HG03521 (cell line): ENCODE results near the gene CORT.
"Not testable (repeated sequence)": the region's sequence is repeated elsewhere in the genome, so short reads cannot be mapped to it uniquely, and the experiment has no call there.

Experiments
- ATAC-seq: cut with Tn5 transposase; IDR thresholded peaks from one replicate; pipeline ENCODE4 v1.9.1; 2021; ENCODE audit warnings: mild to moderate bottlenecking, moderate library complexity; ENCODE audit not compliant: unreplicated experiment

CORT gene

GRCh38 chr1:10449751-10450150 lies at the start of gene CORT:
Gene CORT, plus strand, starts transcription at chr1:10450031. Its CDS starts 193 bp downstream, at chr1:10450224.
- no peak for ATAC-seq

- ATAC-seq: no peak
Measured at GRCh38 chr1:10401281-10401680, 48.5 kb upstream of the CORT start.

DNA sequence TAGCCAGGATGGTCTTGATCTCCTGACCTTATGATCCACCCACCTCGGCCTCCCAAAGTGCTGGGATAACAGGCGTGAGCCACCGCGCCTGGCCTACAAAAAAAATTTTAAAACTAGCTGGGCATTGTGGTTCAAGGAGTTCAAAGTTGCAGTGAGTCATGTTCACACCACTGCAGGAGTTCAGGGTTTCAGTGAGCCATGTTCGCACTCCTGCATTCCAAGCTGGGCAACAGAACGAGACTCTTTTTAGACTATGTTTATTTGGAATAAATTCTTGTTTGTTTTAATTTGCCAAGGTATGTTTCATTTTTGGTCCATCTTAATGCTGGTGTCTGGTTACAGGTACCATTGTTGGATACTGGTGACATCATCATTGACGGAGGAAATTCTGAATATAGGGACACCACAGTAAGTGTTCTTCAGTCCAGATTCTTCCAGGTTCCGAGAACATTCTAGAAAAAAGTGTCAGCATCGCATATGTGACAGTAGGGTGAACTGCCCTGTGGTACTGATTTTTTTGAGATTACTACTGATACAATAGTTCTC lies 47.0 kb upstream of the CORT start:
- ATAC-seq: no peak

DNA sequence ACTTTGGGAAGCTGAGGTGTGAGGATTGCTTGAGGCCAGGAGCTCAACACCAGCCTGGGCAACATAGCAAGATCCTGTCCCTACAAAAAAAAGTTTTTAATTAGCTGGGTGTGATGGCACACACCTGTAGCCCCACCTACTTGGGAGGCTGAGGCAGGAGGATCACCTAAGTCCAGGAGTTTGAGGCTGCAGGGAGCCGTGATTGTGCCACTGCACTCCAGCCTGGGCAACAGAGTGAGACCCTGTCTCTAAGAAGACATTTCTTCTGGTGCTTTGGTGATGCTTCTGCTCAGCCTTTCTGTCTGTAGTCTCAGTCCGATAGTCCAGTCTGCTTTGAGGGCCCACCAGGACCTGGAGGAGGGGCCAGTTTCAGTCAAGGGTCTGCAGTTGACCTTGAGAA lies 42.6 kb upstream of the CORT start:
- ATAC-seq: no peak

DNA sequence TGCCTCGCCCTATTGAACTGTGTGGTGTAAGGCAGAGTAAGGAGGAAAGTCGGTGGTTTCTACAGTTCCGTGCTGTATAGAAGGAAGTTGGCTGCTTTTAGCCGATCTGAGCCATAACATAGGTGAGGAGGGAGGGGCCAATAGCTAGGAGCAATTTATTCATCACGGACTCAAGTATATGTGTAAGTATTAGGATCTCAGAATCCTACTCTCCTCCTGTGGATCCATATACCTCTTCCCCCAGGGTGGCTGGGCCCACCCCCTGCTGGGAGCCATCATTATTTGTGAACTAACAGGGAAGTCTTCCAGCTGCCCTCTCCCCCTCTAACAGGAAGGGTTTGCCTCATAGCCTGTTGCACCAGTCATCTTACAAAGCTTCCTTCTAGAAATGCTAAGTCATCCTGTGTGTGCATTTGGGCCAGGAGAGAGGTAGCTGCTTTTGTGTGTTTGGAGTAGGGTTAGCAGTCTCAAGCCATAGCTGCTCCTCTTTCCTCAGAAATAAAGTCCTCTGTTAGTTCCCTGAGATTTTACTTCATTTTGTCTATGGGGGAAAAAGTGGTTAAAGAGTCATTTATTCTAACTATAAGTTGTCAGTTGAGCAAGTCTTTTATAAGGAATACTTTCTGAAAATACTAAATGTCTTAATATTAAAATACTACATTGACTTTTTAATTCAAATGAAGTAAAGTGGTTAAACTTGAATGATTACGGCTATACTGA lies 34.5 kb upstream of the CORT start:
- ATAC-seq: no peak

GRCh38 chr1:10415967-10416366 lies 33.9 kb upstream of the CORT start:
- not testable (repeated sequence) for ATAC-seq

- ATAC-seq: not testable (repeated sequence)
Measured at GRCh38 chr1:10418741-10419140, 31.1 kb upstream of the CORT start.

GRCh38 chr1:10419351-10419750 lies 30.5 kb upstream of the CORT start:
- ATAC-seq: no peak

- no peak for ATAC-seq
Measured at GRCh38 chr1:10421637-10422036, 28.2 kb upstream of the CORT start.

DNA sequence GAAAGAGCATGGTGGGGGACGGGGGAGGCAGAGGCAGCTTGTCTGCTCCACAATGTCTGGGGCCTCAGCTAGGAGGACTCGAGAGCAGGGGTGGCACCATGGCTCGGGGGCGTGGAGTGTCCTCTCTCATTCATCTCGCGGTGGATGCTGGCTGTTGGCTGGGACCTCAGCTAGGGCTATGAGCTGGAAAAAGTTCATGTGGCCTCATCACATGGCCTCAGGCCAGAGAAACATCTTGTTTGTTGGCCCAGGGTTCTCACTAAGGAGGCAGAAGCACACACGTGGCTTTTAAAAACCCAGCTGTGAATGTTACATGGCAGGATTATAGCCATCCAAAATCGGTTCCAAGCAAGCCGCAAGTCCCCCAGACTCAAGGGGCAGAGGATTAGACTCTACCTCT lies 25.8 kb upstream of the CORT start:
- ATAC-seq: no peak

DNA sequence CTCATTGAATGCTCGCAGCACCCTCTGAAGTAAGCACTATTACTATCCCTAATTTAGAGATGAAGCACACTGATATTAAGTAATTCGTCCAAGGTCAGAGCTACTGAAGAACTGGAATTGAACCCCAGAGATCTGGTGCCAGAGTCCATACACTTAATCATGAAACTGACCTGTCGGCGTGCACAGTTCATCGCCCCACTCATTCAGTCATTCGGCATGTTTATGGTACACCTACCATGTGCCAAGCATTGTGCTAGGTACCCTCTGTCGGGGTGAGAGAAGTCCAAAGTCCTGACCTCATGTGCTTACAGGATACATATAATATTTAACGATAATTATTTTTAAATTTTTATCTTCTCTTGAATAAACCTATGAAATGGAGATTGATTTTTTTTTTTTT lies 25.2 kb upstream of the CORT start:
- no peak for ATAC-seq

DNA sequence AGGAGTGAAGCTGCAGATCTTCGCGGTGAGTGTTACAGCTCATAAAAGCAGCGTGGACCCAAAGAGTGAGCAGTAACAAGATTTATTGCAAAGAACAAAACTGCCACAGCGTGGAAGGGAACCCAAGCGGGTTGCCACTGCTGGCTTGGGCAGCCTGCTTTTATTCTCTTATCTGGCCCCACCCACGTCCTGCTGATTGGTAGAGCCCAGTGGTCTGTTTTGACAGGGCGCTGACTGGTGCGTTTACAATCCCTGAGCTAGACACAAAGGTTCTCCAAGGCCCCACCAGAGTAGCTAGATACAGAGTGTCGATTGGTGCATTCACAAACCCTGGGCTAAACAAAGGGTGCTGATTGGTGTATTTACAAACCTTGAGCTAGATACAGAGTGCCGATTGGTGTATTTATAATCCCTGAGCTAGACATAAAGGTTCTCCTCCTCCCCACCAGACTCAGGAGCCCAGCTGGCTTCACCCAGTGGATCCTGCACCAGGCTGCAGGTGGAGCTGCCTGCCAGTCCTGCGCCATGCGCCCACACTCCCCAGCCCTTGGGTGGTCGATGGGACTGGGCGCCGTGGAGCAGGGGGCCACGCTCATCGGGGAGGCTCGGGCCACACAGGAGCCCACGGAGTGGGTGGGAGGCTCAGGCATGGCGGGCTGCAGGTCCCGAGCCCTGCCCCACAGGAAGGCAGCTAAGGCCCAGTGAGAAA lies 23.9 kb upstream of the CORT start:
- ATAC-seq: not testable (repeated sequence)

GRCh38 chr1:10426535-10426848 lies 23.3 kb upstream of the CORT start:
- ATAC-seq: not testable (repeated sequence)

- no peak for ATAC-seq
Measured at GRCh38 chr1:10428984-10429383, 20.8 kb upstream of the CORT start.

- ATAC-seq: peak; percentile 19
Measured at GRCh38 chr1:10429868-10430215, 20.0 kb upstream of the CORT start.

DNA sequence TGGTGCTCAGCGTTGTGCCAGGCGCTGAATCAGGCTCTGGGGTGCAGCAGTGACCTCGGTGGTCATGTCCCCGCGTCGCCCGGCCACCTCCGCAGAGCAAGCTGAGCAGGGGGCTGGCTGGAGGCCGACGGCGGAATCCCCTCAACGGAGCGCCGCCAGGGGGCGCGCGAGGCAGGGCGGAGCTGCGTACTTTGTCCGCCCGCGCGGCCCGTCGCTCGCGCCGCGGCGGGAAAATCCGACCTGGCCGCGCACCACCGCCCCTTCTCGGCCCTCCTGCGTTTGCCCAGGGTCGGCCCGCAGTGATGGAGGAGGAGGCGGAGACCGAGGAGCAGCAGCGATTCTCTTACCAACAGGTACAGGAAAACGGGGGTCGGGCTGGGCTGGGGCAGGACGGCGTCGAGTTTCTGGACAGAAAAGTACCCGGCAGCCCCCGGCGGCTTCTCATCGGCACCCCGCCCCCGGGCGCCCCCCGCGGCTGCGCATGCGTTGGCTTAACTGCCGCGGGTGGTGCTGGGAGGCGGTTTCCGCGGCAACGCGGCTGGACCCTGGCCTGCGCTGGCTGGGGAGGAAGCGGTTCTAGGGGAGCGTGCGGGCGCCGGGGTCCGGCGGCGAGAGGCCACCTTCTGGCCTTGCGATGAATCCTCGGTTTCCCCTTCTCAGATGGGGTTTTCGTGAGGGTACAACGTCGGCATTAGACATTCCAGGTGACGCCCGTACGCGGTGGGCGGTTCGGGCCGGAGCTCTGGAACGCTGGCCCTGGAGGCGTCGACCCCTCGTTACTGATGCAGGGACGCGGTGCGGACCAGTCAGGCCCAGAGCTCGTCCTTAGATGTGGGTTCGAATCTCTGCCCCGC lies 19.4 kb upstream of the CORT start, which contains the start of gene CENPS:
CENPS (plus strand) TSS at position 218 of the 854 bp plus-strand sequence; CDS start at position 303, 85 bp downstream.
- ATAC-seq: peak; percentile 74

DNA sequence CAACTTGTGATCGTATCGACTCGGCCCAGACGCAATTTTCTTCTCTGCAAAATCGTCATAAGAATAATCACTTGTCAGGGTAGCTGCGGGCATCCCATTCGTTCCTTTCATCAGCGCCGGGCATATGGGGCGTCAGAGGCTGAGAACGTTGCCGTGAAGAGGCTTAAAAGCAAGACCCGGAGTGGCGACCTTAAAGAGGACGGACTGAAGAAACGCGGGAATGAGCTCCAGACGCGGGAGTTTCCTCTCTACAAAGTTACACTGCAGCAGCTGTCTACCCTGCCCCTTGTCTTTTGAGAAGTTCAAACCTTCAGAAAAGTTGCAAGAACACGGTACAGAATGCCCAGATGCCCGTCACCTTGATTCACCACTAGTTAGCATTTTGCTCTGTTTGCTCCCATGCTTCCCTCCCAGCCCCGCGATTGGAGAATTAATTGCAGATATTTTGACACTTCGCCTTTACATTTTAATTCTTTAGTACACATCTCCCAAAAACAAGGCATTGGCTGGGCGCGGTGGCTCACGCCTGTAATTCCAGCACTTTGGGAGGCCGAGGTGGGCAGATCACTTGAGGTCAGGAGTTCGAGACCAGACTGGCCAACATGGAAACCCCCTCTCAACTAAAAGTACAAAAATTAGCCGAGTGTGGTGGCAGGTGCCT lies 18.6 kb upstream of the CORT start:
- no peak for ATAC-seq

DNA sequence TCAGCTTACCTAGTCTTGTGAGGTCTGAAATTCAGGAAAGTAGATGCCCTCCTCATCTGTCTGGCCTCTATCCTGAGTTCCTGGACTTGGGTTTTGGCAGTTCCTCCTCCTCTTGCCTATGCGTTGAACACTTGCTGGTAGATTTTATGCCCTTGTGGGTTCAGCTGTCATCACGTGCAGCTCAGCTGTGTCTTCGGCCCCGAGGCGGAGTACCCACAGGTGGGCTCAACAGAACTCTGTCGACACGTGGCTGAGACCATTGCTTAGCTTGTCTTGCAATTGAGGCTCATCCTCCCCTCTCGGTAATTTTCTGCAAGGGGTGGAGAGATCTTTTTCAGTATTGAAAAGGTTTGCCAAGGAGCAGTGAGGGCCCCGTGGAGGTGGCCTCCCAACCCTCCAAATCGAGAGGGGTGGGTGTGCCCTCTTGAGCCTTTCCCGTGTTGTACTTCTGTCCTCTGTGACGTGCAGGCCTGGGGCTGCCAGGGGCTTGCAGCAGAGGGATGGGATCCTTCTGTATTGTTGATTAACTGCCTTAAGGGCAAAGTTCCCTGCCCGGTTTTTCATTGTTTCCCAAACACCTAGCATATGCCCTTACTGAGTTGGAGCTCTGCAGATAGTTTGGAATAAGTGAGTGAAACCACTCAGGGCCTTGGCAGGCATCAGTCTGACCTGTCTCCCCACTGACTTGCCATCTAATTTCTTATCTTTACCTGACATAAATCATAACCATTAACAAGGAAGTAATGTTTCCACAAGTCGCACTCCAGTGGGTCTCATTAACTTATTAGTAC lies 16.7 kb upstream of the CORT start:
- ATAC-seq: no peak

GRCh38 chr1:10433790-10434189 lies 16.0 kb upstream of the CORT start:
- no peak for ATAC-seq

DNA sequence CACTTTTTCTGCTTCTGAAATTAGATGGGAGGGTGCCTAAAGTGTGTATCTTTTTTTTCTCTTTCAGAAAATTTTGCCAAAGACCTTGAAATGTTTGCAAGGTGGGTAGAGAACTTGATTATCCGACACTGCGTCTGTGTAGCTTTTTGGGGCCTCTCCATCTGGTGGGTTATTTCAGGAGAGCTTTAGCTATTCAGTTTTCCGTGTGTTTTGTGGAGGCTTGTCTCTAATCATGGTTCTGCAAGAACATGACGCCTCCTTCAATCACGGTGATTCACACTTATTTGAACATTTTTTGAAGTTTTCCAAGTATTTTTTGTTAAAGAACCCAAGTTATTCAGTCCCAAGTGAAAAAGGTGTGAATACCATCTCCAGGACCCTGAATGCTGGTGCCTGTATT lies 15.2 kb upstream of the CORT start:
- ATAC-seq: no peak
